HepG2 (cell line): ENCODE measurements around the gene NRP1. TPM values are rescaled to one million over a fixed set of nuclear protein-coding genes. Genes with fewer than 3 reads are reported as not detected.

ENCODE experiments used
- AHR ChIP-seq: IDR thresholded peaks from 2 replicates; pipeline ENCODE4 v1.6.1; 2018; ENCODE audit warnings: missing genetic modification reagents, missing compliant biosample characterization
- ETV5 ChIP-seq: IDR thresholded peaks from 2 replicates; pipeline ENCODE4 v1.6.1; 2018; ENCODE audit warnings: missing biosample characterization, missing genetic modification reagents, inconsistent platforms, borderline replicate concordance
- ISL2 ChIP-seq: sonication (generic); formaldehyde crosslinking; IDR thresholded peaks from 2 replicates; pipeline ENCODE4 v1.5.0; 2020; ENCODE audit warnings: missing genetic modification reagents
- MEIS2 ChIP-seq: sonication (generic); formaldehyde crosslinking; IDR thresholded peaks from 2 replicates; pipeline ENCODE4 v1.9.0; 2021; ENCODE audit warnings: mild to moderate bottlenecking, missing genetic modification reagents
- MYNN ChIP-seq: sonication (generic); formaldehyde crosslinking; IDR thresholded peaks from 2 replicates; pipeline ENCODE4 v1.4.0; 2020; ENCODE audit warnings: mild to moderate bottlenecking, low read depth, missing genetic modification reagents
- NCOA2 ChIP-seq: sonication (generic); formaldehyde crosslinking; IDR thresholded peaks from 2 replicates; pipeline ENCODE4 v1.8.0; 2022; ENCODE audit warnings: inconsistent platforms
- RORA ChIP-seq: sonication (generic); formaldehyde crosslinking; IDR thresholded peaks from 2 replicates; pipeline ENCODE4 v1.5.0; 2020; ENCODE audit warnings: mild to moderate bottlenecking, missing genetic modification reagents, moderate library complexity
- SPEN ChIP-seq: sonication (generic); formaldehyde crosslinking; IDR thresholded peaks from 2 replicates; pipeline ENCODE4 v1.5.1; 2020; ENCODE audit warnings: low read depth, mild to moderate bottlenecking, missing genetic modification reagents
- ZNF180 ChIP-seq: sonication (generic); formaldehyde crosslinking; IDR thresholded peaks from 2 replicates; pipeline ENCODE4 v1.4.0; 2020; ENCODE audit warnings: low read depth, missing genetic modification reagents, borderline replicate concordance
- ZNF264 ChIP-seq: sonication (generic); formaldehyde crosslinking; IDR thresholded peaks from 2 replicates; pipeline ENCODE4 v1.4.0; 2020; ENCODE audit warnings: missing genetic modification reagents
- ZNF441 ChIP-seq: sonication (generic); formaldehyde crosslinking; IDR thresholded peaks from 2 replicates; pipeline ENCODE4 v1.7.0; 2021; ENCODE audit warnings: missing genetic modification reagents, borderline replicate concordance
- ZNF749 ChIP-seq: sonication (generic); formaldehyde crosslinking; IDR thresholded peaks from 2 replicates; pipeline ENCODE4 v1.8.0; 2022; ENCODE audit warnings: mild to moderate bottlenecking, missing genetic modification reagents, moderate library complexity, borderline replicate concordance
- ZNF780A ChIP-seq: sonication (generic); formaldehyde crosslinking; IDR thresholded peaks from 2 replicates; pipeline ENCODE4 v1.8.0; 2022; ENCODE audit warnings: mild to moderate bottlenecking, missing genetic modification reagents, moderate library complexity
- polyA plus RNA-seq, 8 experiments: library from polyadenylated mRNA; depleted of rRNA in 3 of 8; stranded (reverse) in 7 of 8; unstranded in 1 of 8; fragments of >200 nt; fragmentation: Illumina TruSeq in 4 of 8; extraction: Trizol in 4 of 8; gene quantifications; 2 replicates each; pipeline versions ENCODE4 v1.2.1 to v1.2.3, GENCODE V29; 2011 to 2016; ENCODE audit warnings: low read depth in 4 of 8, missing spikeins in 1 of 8, mixed read lengths in 1 of 8; ENCODE audit not compliant: insufficient read depth in 1 of 8
- total RNA-seq, 5 experiments: library from RNA; depleted of rRNA; stranded (reverse); fragments of >200 nt; fragmentation: Illumina TruSeq; extraction: Trizol; gene quantifications; 2 replicates each; pipeline ENCODE4 v1.2.3, GENCODE V29; 2016; ENCODE audit warnings: low read depth in 1 of 5
- TF ChIP-seq, protein P1 (sequence below): sonication (generic); IDR thresholded peaks from 2 replicates; pipeline ENCODE4 v1.6.1; 2016; ENCODE audit warnings: low read depth, borderline replicate concordance
- TF ChIP-seq, protein P2 (sequence below): IDR thresholded peaks from 2 replicates; pipeline ENCODE4 v1.6.1; 2012; ENCODE audit warnings: inconsistent platforms
- TF ChIP-seq, protein P3 (sequence below): sonication (generic); formaldehyde crosslinking; IDR thresholded peaks from 2 replicates; pipeline ENCODE4 v1.8.1; 2023; ENCODE audit warnings: mild to moderate bottlenecking, moderate library complexity, missing genetic modification reagents
- TF ChIP-seq, protein P4 (sequence below): sonication (generic); formaldehyde crosslinking; IDR thresholded peaks from 2 replicates; pipeline ENCODE4 v1.8.0; 2022; ENCODE audit warnings: mild to moderate bottlenecking, missing genetic modification reagents, borderline replicate concordance
- TF ChIP-seq, protein P5 (sequence below): IDR thresholded peaks from 2 replicates; pipeline ENCODE4 v1.6.1; 2018; ENCODE audit warnings: missing genetic modification reagents
- TF ChIP-seq, protein P6 (sequence below): sonication (generic); formaldehyde crosslinking; IDR thresholded peaks from 2 replicates; pipeline ENCODE4 v1.4.0; 2020; ENCODE audit warnings: mild to moderate bottlenecking, missing genetic modification reagents

The NRP1 gene
- total and polyA plus RNA-seq, 2 of the 13 experiments (the other 11 are each of a cell fraction or from before 2014, with no cell fraction given) = 5.3 to 5.8 TPM

DNA sequence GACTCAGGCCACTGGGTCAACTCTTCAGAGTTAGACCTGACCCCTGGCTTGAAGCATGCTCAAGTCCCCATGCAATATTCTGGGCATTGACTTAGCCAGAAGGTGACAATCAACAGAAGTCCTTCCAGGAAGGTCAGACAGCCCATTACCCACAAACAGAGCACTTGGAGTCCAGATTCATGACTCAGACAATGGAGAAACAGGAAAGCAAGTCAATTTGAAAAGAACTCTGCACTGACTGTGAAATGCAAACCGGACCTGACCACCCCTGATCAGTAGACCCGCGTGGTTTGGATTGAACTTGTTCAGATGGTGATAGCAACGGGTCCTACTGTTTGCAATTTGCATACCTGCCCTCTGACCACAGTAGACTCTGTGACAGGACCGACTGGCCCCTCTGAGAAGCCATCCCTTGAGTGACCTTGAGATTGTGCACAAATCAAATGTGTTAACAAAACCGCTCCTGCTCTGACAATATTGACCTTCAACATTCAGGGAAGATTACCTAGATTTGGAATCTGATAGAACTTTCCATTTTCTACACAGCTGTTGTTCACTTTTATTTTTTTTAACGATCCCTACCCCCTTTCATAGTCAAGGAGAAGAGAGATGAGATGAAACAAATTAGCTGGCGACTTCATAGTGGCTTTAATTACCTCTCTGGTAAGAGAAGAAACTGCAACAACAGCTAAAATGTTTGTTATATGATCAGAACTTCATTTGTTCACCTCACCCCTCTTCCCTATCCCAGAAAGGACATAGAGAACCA, 138.7 kb downstream of the NRP1 start (continued):
- TF ChIP-seq, protein P1, sequence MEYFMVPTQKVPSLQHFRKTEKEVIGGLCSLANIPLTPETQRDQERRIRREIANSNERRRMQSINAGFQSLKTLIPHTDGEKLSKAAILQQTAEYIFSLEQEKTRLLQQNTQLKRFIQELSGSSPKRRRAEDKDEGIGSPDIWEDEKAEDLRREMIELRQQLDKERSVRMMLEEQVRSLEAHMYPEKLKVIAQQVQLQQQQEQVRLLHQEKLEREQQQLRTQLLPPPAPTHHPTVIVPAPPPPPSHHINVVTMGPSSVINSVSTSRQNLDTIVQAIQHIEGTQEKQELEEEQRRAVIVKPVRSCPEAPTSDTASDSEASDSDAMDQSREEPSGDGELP = peak; percentile 69; the same call in 1 of the 2 replicates
- TF ChIP-seq ISL2 (CRISPR knock-in tag) = peak; percentile 96
- peak; percentile 67; the same call in 1 of the 2 replicates for TF ChIP-seq ZNF749 (CRISPR knock-in tag)
- TF ChIP-seq, protein P2, sequence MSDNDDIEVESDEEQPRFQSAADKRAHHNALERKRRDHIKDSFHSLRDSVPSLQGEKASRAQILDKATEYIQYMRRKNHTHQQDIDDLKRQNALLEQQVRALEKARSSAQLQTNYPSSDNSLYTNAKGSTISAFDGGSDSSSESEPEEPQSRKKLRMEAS = peak; percentile 62; the same call in 1 of the 2 replicates
- no peak for TF ChIP-seq MYNN (CRISPR knock-in tag)
- TF ChIP-seq, protein P3, sequence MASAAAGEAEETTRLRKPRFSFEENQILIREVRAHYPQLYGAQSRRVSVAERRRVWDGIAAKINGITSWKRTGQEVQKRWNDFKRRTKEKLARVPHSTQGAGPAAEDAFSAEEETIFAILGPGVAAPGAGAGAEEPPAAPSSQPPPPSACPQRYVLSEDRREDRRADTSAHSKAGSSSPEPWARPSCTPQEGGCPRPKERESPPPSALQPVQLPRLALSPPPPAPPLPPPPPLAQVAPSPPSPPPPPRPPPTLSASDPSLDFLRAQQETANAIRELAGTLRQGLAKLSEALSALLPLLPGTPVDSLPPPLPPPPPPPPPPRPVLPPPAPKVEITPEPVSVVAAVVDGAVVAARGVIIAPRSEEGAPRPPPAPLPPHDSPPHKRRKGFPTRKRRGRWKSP (CRISPR knock-in tag) = peak; percentile 73; the same call in 1 of the 2 replicates
- TF ChIP-seq, protein P4, sequence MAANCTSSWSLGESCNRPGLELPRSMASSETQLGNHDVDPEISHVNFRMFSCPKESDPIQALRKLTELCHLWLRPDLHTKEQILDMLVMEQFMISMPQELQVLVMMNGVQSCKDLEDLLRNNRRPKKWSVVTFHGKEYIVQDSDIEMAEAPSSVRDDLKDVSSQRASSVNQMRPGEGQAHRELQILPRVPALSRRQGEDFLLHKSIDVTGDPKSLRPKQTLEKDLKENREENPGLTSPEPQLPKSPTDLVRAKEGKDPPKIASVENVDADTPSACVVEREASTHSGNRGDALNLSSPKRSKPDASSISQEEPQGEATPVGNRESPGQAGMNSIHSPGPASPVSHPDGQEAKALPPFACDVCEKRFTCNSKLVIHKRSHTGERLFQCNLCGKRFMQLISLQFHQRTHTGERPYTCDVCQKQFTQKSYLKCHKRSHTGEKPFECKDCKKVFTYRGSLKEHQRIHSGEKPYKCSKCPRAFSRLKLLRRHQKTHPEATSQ (CRISPR knock-in tag) = no peak
- TF ChIP-seq MEIS2 = peak; percentile 87
- TF ChIP-seq AHR (CRISPR knock-in tag) = no peak
- TF ChIP-seq SPEN (CRISPR knock-in tag) = peak; percentile 53; the same call in 1 of the 2 replicates
- TF ChIP-seq, protein P5, sequence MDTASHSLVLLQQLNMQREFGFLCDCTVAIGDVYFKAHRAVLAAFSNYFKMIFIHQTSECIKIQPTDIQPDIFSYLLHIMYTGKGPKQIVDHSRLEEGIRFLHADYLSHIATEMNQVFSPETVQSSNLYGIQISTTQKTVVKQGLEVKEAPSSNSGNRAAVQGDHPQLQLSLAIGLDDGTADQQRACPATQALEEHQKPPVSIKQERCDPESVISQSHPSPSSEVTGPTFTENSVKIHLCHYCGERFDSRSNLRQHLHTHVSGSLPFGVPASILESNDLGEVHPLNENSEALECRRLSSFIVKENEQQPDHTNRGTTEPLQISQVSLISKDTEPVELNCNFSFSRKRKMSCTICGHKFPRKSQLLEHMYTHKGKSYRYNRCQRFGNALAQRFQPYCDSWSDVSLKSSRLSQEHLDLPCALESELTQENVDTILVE (CRISPR knock-in tag) = no peak
- peak; percentile 98 for TF ChIP-seq NCOA2 (CRISPR knock-in tag)
- TF ChIP-seq ETV5 (CRISPR knock-in tag) = peak; percentile 78; the same call in 1 of the 2 replicates
- TF ChIP-seq ZNF441 (CRISPR knock-in tag) = no peak
- no peak for TF ChIP-seq ZNF780A (CRISPR knock-in tag)
- no peak for TF ChIP-seq ZNF180
- 0 out of 2 replicates have a peak, but pooled peaks have one; percentile 71 for TF ChIP-seq ZNF264 (CRISPR knock-in tag)
- TF ChIP-seq RORA (CRISPR knock-in tag) = no peak
- TF ChIP-seq, protein P6, sequence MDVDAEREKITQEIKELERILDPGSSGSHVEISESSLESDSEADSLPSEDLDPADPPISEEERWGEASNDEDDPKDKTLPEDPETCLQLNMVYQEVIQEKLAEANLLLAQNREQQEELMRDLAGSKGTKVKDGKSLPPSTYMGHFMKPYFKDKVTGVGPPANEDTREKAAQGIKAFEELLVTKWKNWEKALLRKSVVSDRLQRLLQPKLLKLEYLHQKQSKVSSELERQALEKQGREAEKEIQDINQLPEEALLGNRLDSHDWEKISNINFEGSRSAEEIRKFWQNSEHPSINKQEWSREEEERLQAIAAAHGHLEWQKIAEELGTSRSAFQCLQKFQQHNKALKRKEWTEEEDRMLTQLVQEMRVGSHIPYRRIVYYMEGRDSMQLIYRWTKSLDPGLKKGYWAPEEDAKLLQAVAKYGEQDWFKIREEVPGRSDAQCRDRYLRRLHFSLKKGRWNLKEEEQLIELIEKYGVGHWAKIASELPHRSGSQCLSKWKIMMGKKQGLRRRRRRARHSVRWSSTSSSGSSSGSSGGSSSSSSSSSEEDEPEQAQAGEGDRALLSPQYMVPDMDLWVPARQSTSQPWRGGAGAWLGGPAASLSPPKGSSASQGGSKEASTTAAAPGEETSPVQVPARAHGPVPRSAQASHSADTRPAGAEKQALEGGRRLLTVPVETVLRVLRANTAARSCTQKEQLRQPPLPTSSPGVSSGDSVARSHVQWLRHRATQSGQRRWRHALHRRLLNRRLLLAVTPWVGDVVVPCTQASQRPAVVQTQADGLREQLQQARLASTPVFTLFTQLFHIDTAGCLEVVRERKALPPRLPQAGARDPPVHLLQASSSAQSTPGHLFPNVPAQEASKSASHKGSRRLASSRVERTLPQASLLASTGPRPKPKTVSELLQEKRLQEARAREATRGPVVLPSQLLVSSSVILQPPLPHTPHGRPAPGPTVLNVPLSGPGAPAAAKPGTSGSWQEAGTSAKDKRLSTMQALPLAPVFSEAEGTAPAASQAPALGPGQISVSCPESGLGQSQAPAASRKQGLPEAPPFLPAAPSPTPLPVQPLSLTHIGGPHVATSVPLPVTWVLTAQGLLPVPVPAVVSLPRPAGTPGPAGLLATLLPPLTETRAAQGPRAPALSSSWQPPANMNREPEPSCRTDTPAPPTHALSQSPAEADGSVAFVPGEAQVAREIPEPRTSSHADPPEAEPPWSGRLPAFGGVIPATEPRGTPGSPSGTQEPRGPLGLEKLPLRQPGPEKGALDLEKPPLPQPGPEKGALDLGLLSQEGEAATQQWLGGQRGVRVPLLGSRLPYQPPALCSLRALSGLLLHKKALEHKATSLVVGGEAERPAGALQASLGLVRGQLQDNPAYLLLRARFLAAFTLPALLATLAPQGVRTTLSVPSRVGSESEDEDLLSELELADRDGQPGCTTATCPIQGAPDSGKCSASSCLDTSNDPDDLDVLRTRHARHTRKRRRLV (CRISPR knock-in tag) = peak; percentile 83; the same call in 1 of the 2 replicates
